Measurements from ENCODE around the gene TMEM59L. TPM values are rescaled to one million over a fixed set of nuclear protein-coding genes. Genes with fewer than 3 reads are reported as not detected.

TMEM59L gene
- total RNA-seq, 1 donor from 2014 or later = 5.6 TPM

DNA sequence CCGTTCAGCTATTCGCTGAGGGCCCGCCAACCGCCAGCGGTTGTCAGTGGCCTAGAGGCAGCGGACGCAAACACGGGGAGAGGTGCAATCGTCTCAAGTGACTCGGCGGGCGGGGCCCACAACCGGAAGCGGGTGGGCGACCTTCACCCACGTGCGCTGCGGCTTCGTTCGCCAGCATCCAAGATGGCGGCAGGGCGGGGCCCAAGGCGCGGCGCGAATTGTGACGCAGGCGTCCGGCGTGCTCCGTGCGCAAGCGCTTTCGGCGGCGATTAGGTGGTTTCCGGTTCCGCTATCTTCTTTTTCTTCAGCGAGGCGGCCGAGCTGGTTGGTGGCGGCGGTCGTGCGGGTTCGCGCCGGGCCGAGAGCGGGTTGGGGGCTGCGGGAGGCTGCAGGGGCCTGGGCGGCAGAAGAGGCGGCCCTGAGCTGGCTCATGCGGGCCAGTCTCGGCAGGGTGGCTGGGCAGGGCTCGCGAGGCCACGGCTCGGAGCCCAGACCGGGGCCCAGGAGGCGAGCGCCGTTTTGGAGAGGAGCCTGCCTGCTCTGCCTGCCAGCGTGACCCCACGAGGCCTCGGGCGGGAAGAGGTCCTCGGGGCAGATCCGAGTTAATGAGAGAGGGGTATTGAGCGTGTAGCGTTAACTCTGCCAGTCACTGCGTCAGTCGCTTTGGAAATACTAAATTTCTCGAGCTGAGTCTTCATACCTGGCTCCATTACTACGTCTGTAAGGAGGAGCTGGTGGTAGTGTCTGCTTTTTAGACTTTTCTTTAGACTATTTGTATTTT is 40.9 kb upstream of the TMEM59L start, which contains the start of gene UBA52:
TSS of gene UBA52 (plus strand) at position 294 of the 781 bp plus-strand sequence. CDS start 1,444 bp downstream, outside the sequence.
- Histone ChIP-seq H3K36me3 (ENCODE audit: insufficient read depth, low read length) (peaks cover 26% of the 10 kb centered on the region), H3K9me3 (ENCODE audit: insufficient read depth, low read depth, low read length) (no peaks in the 10 kb centered on the region), H3K4me3 (ENCODE audit: insufficient read depth, low read depth, low read length) (peak within 1 kb of the TSS; percentile 83), H2AFZ (ENCODE audit: low read depth, low read length) (peak within 1 kb of the TSS; percentile 63), H3K27ac (ENCODE audit: low read depth, low read length) (peak within 1 kb of the TSS; percentile 70), H4K20me1 (ENCODE audit: insufficient read depth, low read length) (peaks cover 46% of the 10 kb centered on the region), H3K4me1 (ENCODE audit: insufficient read depth, low read length) (peaks cover 19% of the 10 kb centered on the region), H3K27me3 (ENCODE audit: insufficient read depth, low read length) (no peaks in the 10 kb centered on the region), H3K9ac (ENCODE audit: low read length) (peak within 1 kb of the TSS; percentile 91), H3K4me2 (ENCODE audit: low read length) (peak within 1 kb of the TSS; percentile 92), H3K79me2 (ENCODE audit: insufficient read depth, low read length) (peaks cover 36% of the 10 kb centered on the region)
- H3K27me3 Mint-ChIP-seq (ENCODE audit: low read depth, unreplicated experiment) = no peaks in the 10 kb centered on the region
- peak; percentile 92 for DNase-seq (ENCODE audit: low read depth)
- peaks cover 13% of the 10 kb centered on the region for H3K4me1 Mint-ChIP-seq (ENCODE audit: low read depth, unreplicated experiment)
- H3K36me3 Mint-ChIP-seq (ENCODE audit: low read depth, unreplicated experiment) = peaks cover 28% of the 10 kb centered on the region
- H3K9me3 Mint-ChIP-seq (ENCODE audit: unreplicated experiment) = no peaks in the 10 kb centered on the region
- FAIRE-seq = peak; percentile 59
- H3K4me3 Mint-ChIP-seq (ENCODE audit: unreplicated experiment) = peak within 1 kb of the TSS; percentile 97
- TF ChIP-seq EZH2 (IDR thresholded peaks at IDR 0.05; ENCODE audit: insufficient read depth, low read length) = no peak
- TF ChIP-seq, protein P1, sequence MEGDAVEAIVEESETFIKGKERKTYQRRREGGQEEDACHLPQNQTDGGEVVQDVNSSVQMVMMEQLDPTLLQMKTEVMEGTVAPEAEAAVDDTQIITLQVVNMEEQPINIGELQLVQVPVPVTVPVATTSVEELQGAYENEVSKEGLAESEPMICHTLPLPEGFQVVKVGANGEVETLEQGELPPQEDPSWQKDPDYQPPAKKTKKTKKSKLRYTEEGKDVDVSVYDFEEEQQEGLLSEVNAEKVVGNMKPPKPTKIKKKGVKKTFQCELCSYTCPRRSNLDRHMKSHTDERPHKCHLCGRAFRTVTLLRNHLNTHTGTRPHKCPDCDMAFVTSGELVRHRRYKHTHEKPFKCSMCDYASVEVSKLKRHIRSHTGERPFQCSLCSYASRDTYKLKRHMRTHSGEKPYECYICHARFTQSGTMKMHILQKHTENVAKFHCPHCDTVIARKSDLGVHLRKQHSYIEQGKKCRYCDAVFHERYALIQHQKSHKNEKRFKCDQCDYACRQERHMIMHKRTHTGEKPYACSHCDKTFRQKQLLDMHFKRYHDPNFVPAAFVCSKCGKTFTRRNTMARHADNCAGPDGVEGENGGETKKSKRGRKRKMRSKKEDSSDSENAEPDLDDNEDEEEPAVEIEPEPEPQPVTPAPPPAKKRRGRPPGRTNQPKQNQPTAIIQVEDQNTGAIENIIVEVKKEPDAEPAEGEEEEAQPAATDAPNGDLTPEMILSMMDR (IDR thresholded peaks at IDR 0.05; ENCODE audit: insufficient read depth, low read depth, low read length) = no peak
- H3K27ac Mint-ChIP-seq (ENCODE audit: unreplicated experiment) = peak within 1 kb of the TSS; percentile 88

DNA sequence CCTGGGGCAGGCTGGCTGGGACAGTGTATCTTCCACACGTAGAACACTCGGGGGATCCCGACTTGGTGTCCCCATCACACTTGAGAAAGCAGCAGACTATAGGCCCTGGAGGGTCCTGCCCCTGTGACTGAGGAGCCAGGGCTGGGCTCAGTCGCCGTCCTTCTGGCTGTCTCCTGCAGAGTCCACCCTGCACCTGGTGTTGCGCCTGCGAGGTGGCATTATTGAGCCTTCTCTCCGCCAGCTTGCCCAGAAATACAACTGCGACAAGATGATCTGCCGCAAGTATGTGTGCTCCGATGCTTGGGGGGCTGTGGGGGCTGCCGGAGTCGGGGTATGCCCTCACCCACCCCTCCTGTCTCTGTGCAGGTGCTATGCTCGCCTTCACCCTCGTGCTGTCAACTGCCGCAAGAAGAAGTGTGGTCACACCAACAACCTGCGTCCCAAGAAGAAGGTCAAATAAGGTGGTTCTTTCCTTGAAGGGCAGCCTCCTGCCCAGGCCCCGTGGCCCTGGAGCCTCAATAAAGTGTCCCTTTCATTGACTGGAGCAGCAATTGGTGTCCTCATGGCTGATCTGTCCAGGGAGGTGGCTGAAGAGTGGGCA is 37.9 kb upstream of the TMEM59L start:
- H3K36me3 Mint-ChIP-seq (ENCODE audit: low read depth, unreplicated experiment) = peaks cover 28% of the 10 kb centered on the region
- H4K20me1 ChIP-seq (ENCODE audit: insufficient read depth, low read length) = peaks cover 55% of the 10 kb centered on the region
- H3K9me3 ChIP-seq (ENCODE audit: insufficient read depth, low read depth, low read length) = no peaks in the 10 kb centered on the region
- peaks cover 36% of the 10 kb centered on the region for H3K79me2 ChIP-seq (ENCODE audit: insufficient read depth, low read length)
- peaks cover 19% of the 10 kb centered on the region for H3K4me1 ChIP-seq (ENCODE audit: insufficient read depth, low read length)
- H3K9me3 Mint-ChIP-seq (ENCODE audit: unreplicated experiment) = no peaks in the 10 kb centered on the region
- no peaks in the 10 kb centered on the region for H3K27me3 Mint-ChIP-seq (ENCODE audit: low read depth, unreplicated experiment)
- H3K4me2 ChIP-seq (ENCODE audit: low read length) = no peak overlapping the region
- no peak overlapping the region for H3K9ac ChIP-seq (ENCODE audit: low read length)
- peaks cover 27% of the 10 kb centered on the region for H3K36me3 ChIP-seq (ENCODE audit: insufficient read depth, low read length)
- H3K4me1 Mint-ChIP-seq (ENCODE audit: low read depth, unreplicated experiment) = peaks cover 13% of the 10 kb centered on the region
- no peaks in the 10 kb centered on the region for H3K27me3 ChIP-seq (ENCODE audit: insufficient read depth, low read length)
- no peak overlapping the region for H3K4me3 ChIP-seq (ENCODE audit: insufficient read depth, low read depth, low read length)
- H3K27ac Mint-ChIP-seq (ENCODE audit: unreplicated experiment) = peak overlapping the region; percentile 78
- no peak overlapping the region for H2AFZ ChIP-seq (ENCODE audit: low read depth, low read length)
- no peak overlapping the region for H3K27ac ChIP-seq (ENCODE audit: low read depth, low read length)
- TF ChIP-seq, protein P1 (IDR thresholded peaks at IDR 0.05; ENCODE audit: insufficient read depth, low read depth, low read length) = no peak
- no peak for TF ChIP-seq EZH2 (IDR thresholded peaks at IDR 0.05; ENCODE audit: insufficient read depth, low read length)
- no peak for DNase-seq (ENCODE audit: low read depth)
- FAIRE-seq = no peak
- peak overlapping the region; percentile 57 for H3K4me3 Mint-ChIP-seq (ENCODE audit: unreplicated experiment)
